Breast epithelium (tissue), 4 donors: ENCODE measurements around the gene WBP1L. TPM values are rescaled to one million over a fixed set of nuclear protein-coding genes. Genes with fewer than 3 reads are reported as not detected.

Experiments used
- DNase-seq, 2 donors: peaks; one replicate each; pipeline ENCODE4 v3.0.0-alpha.2; 2019; ENCODE audit warnings: low spot score in 2 of 2
- H3K27ac ChIP-seq, 2 donors: fragments of 200-600 bp; sonication (generic) in 1 of 2; one replicate each; pipeline ENCODE4 v1.5.1; 2016 to 2019; ENCODE audit warnings: mild to moderate bottlenecking in 1 of 2
- H3K27me3 ChIP-seq, 2 donors: fragments of 200-600 bp; sonication (generic) in 1 of 2; one replicate each; pipeline versions ENCODE4 v1.5.1 to v1.6.0; 2017 to 2019; ENCODE audit warnings: control low read depth in 1 of 2, mild to moderate bottlenecking in 1 of 2
- H3K36me3 ChIP-seq: fragments of 200-600 bp; one replicate; pipeline ENCODE4 v1.5.1; 2019
- H3K4me1 ChIP-seq, 2 donors: fragments of 200-600 bp; sonication (generic); one replicate each; pipeline ENCODE4 v1.5.1; 2016 to 2019; ENCODE audit warnings: control low read depth in 1 of 2
- H3K4me3 ChIP-seq, 3 donors: fragments of 200-600 bp; sonication (generic); 1 replicate in 2 of 3; 2 replicates in 1 of 3; pipeline ENCODE4 v1.5.1; 2016 to 2019; ENCODE audit warnings: mild to moderate bottlenecking in 3 of 3, moderate library complexity in 2 of 3
- H3K9me3 ChIP-seq, 2 donors: fragments of 200-600 bp; sonication (generic) in 1 of 2; one replicate each; pipeline ENCODE4 v1.5.1; 2016 to 2019; ENCODE audit warnings: control low read depth in 1 of 2
- CTCF ChIP-seq, 3 donors: fragments of 450-650 bp; IDR thresholded peaks; one replicate each; pipeline ENCODE4 v1.5.1; 2016 to 2017; ENCODE audit warnings: antibody characterized with exemption in 3 of 3, mild to moderate bottlenecking in 3 of 3, moderate library complexity in 3 of 3
- POLR2A ChIP-seq: fragments of 450-650 bp; IDR thresholded peaks from one replicate; pipeline ENCODE4 v1.6.1; 2016; ENCODE audit warnings: antibody characterized with exemption, mild to moderate bottlenecking, moderate library complexity
- POLR2AphosphoS5 ChIP-seq, 3 donors: sonication (generic); formaldehyde crosslinking; IDR thresholded peaks; one replicate each; pipeline ENCODE4 v1.6.1; 2017; ENCODE audit warnings: antibody characterized with exemption in 3 of 3
- intact Hi-C: fragments of 100-400 bp; cut with DNase I; formaldehyde crosslinking; loops from one replicate; pipeline ENCODE4 v1.15.1; 2023; ENCODE audit warnings: low total_unique reads
- total RNA-seq, 3 donors: library from RNA; depleted of rRNA; stranded (reverse); fragments of >200 nt; gene quantifications; one replicate each; pipeline ENCODE4 v1.1.0, GENCODE V29; 2016

Gene WBP1L
- total RNA-seq, 3 donors from 2014 or later = 114 to 174 (median 143) TPM

- Histone ChIP-seq H3K36me3 (no peaks in the 10 kb centered on the region), H3K27ac (peak overlapping the region; percentile 87 to 91), H3K27me3 (no peaks in the 10 kb centered on the region), H3K9me3 (no peaks in the 10 kb centered on the region), H3K4me3 (peak overlapping the region; percentile 78 to 99 (median 92)), H3K4me1 (peaks cover 3 to 5% of the 10 kb centered on the region in 2 donors)
- DNase-seq = no peak
- intact Hi-C loops = loop anchor here (1.0 kb wide), 1 partner anchor 28 kb away; no protein-coding TSS in a partner anchor
- TF ChIP-seq POLR2A (no peak), CTCF (IDR thresholded peaks at IDR 0.05) (no peak), POLR2AphosphoS5 (IDR thresholded peaks at IDR 0.05) (no peak)
These were observed 30.8 kb upstream of the WBP1L start for GRCh38 chr10:102712843-102713538.

GRCh38 chr10:102713539-102713813 is 30.3 kb upstream of the WBP1L start:
- Histone ChIP-seq H3K27ac (peak overlapping the region; percentile 87 to 91), H3K4me3 (peak overlapping the region; percentile 78 to 99 (median 92)), H3K27me3 (no peaks in the 10 kb centered on the region), H3K9me3 (no peaks in the 10 kb centered on the region), H3K36me3 (no peaks in the 10 kb centered on the region), H3K4me1 (peaks cover 3 to 5% of the 10 kb centered on the region in 2 donors)
- TF ChIP-seq POLR2AphosphoS5 (IDR thresholded peaks at IDR 0.05) = no peak
- peak in 1 of 3 donors; percentile 26 for TF ChIP-seq CTCF (IDR thresholded peaks at IDR 0.05)
- no peak for TF ChIP-seq POLR2A
- DNase-seq = no peak
- intact Hi-C loops = no loop called here

GRCh38 chr10:102713814-102714620 is 29.7 kb upstream of the WBP1L start, which contains the start of gene ARL3:
Gene ARL3 (minus strand): TSS chr10:102714397. CDS start chr10:102714275, 122 bp downstream.
- Histone ChIP-seq H3K9me3 (no peaks in the 10 kb centered on the region), H3K27ac (peak within 1 kb of the TSS; percentile 87 to 91), H3K4me3 (peak within 1 kb of the TSS; percentile 78 to 99 (median 92)), H3K27me3 (no peaks in the 10 kb centered on the region), H3K36me3 (no peaks in the 10 kb centered on the region), H3K4me1 (peaks cover 3 to 5% of the 10 kb centered on the region in 2 donors)
- TF ChIP-seq POLR2A (peak; percentile 54), POLR2AphosphoS5 (IDR thresholded peaks at IDR 0.05) (peak in 2 of 3 donors; percentile 52 to 60), CTCF (IDR thresholded peaks at IDR 0.05) (peak in 2 of 3 donors; percentile 60)
- intact Hi-C loops = no loop called here
- peak; percentile 97 for DNase-seq

GRCh38 chr10:102714621-102715455 is 28.9 kb upstream of the WBP1L start, which contains the start of gene SFXN2:
Gene SFXN2 (plus strand): TSS chr10:102714636. CDS start chr10:102726637, 12,001 bp downstream.
- intact Hi-C loops = no loop called here
- DNase-seq = peak in 1 of 2 donors; percentile 56
- Histone ChIP-seq H3K36me3 (no peaks in the 10 kb centered on the region), H3K27ac (peak within 1 kb of the TSS; percentile 87 to 91), H3K27me3 (no peaks in the 10 kb centered on the region), H3K9me3 (no peaks in the 10 kb centered on the region), H3K4me1 (peaks cover 3 to 5% of the 10 kb centered on the region in 2 donors), H3K4me3 (peak within 1 kb of the TSS; percentile 78 to 99 (median 92))
- TF ChIP-seq POLR2A (no peak), CTCF (IDR thresholded peaks at IDR 0.05) (no peak), POLR2AphosphoS5 (IDR thresholded peaks at IDR 0.05) (no peak)
